Measurements from ENCODE around the gene S100A4. TPM values are rescaled to one million over a fixed set of nuclear protein-coding genes. Genes with fewer than 3 reads are reported as not detected.
"Not testable (repeated sequence)": the region's sequence is repeated elsewhere in the genome, so short reads cannot be mapped to it uniquely, and the experiment has no call there.

S100A4 gene
- total RNA-seq, 2 donors from 2014 or later = 85.4 to 124 TPM

GRCh38 chr1:153563483-153563901, 17.9 kb upstream of the S100A4 start:
- ATAC-seq (no peak), DNase-seq (ENCODE audit: low spot score) (no peak)
- Mint-ChIP-seq H3K4me1 (ENCODE audit: low read depth in 2 of 2) (peaks cover 20 to 24% of the 10 kb centered on the region in 2 donors), H3K4me3 (no peak overlapping the region), H3K27me3 (no peaks in the 10 kb centered on the region), H3K27ac (no peak overlapping the region), H3K9me3 (no peaks in the 10 kb centered on the region), H3K36me3 (no peaks in the 10 kb centered on the region)

GRCh38 chr1:153562021-153562420, 16.4 kb upstream of the S100A4 start:
- not testable (repeated sequence) for H3K36me3 Mint-ChIP-seq; H3K9me3 Mint-ChIP-seq; H3K4me3 Mint-ChIP-seq; ATAC-seq; H3K27ac Mint-ChIP-seq; DNase-seq (ENCODE audit: low spot score); H3K27me3 Mint-ChIP-seq
- peaks cover 13% of the 10 kb centered on the region in 2 donors for H3K4me1 Mint-ChIP-seq (ENCODE audit: low read depth in 2 of 2)

- Mint-ChIP-seq H3K36me3 (no peaks in the 10 kb centered on the region), H3K9me3 (no peaks in the 10 kb centered on the region), H3K4me1 (ENCODE audit: low read depth in 2 of 2) (peaks cover 8% of the 10 kb centered on the region in 2 donors), H3K27ac (no peak overlapping the region), H3K4me3 (no peak overlapping the region), H3K27me3 (no peaks in the 10 kb centered on the region)
- no peak for ATAC-seq
- DNase-seq (ENCODE audit: low spot score) = no peak
Measured at GRCh38 chr1:153561466-153561985, 15.9 kb upstream of the S100A4 start.

GRCh38 chr1:153560771-153561465, 15.3 kb upstream of the S100A4 start:
- H3K27ac Mint-ChIP-seq = no peak overlapping the region
- H3K27me3 Mint-ChIP-seq = no peaks in the 10 kb centered on the region
- ATAC-seq (no peak), DNase-seq (ENCODE audit: low spot score) (no peak)
- peaks cover 4% of the 10 kb centered on the region in 2 donors for H3K4me1 Mint-ChIP-seq (ENCODE audit: low read depth in 2 of 2)
- H3K4me3 Mint-ChIP-seq = no peak overlapping the region
- no peaks in the 10 kb centered on the region for H3K9me3 Mint-ChIP-seq
- no peaks in the 10 kb centered on the region for H3K36me3 Mint-ChIP-seq

GRCh38 chr1:153560241-153560640, 14.6 kb upstream of the S100A4 start:
- DNase-seq (ENCODE audit: low spot score) (no peak), ATAC-seq (no peak)
- no peaks in the 10 kb centered on the region for H3K4me1 Mint-ChIP-seq (ENCODE audit: low read depth in 2 of 2)
- H3K36me3 Mint-ChIP-seq = no peaks in the 10 kb centered on the region
- H3K4me3 Mint-ChIP-seq = no peak overlapping the region
- H3K27ac Mint-ChIP-seq = no peak overlapping the region
- no peaks in the 10 kb centered on the region for H3K27me3 Mint-ChIP-seq
- no peaks in the 10 kb centered on the region for H3K9me3 Mint-ChIP-seq

GRCh38 chr1:153557877-153558276, 12.3 kb upstream of the S100A4 start:
- no peak for ATAC-seq
- no peaks in the 10 kb centered on the region for H3K27me3 Mint-ChIP-seq
- H3K4me3 Mint-ChIP-seq = no peak overlapping the region
- no peak for DNase-seq (ENCODE audit: low spot score)
- H3K4me1 Mint-ChIP-seq (ENCODE audit: low read depth in 2 of 2) = peaks cover 0 to 4% of the 10 kb centered on the region in 2 donors
- no peaks in the 10 kb centered on the region for H3K9me3 Mint-ChIP-seq
- H3K36me3 Mint-ChIP-seq = no peaks in the 10 kb centered on the region
- no peak overlapping the region for H3K27ac Mint-ChIP-seq

GRCh38 chr1:153556348-153556747, 10.7 kb upstream of the S100A4 start:
- no peaks in the 10 kb centered on the region for H3K27me3 Mint-ChIP-seq
- no peak overlapping the region for H3K27ac Mint-ChIP-seq
- DNase-seq (ENCODE audit: low spot score) (no peak), ATAC-seq (no peak)
- no peaks in the 10 kb centered on the region for H3K36me3 Mint-ChIP-seq
- no peak overlapping the region for H3K4me3 Mint-ChIP-seq
- no peaks in the 10 kb centered on the region for H3K9me3 Mint-ChIP-seq
- peaks cover 0 to 4% of the 10 kb centered on the region in 2 donors for H3K4me1 Mint-ChIP-seq (ENCODE audit: low read depth in 2 of 2)

- DNase-seq (ENCODE audit: low spot score) = no peak
- Mint-ChIP-seq H3K27me3 (peaks cover 0 to 3% of the 10 kb centered on the region in 2 donors), H3K27ac (peak overlapping the region in 1 of 2 donors; percentile 60), H3K4me1 (ENCODE audit: low read depth in 2 of 2) (peaks cover 0 to 7% of the 10 kb centered on the region in 2 donors), H3K9me3 (no peaks in the 10 kb centered on the region), H3K4me3 (no peak overlapping the region), H3K36me3 (no peaks in the 10 kb centered on the region)
- no peak for ATAC-seq
Measured at GRCh38 chr1:153553830-153554541, 8.4 kb upstream of the S100A4 start.

GRCh38 chr1:153553096-153553495, 7.5 kb upstream of the S100A4 start:
- no peak for DNase-seq (ENCODE audit: low spot score)

GRCh38 chr1:153552335-153552734, 6.7 kb upstream of the S100A4 start:
- H3K27ac Mint-ChIP-seq = no peak overlapping the region
- no peaks in the 10 kb centered on the region for H3K9me3 Mint-ChIP-seq
- peaks cover 0 to 7% of the 10 kb centered on the region in 2 donors for H3K4me1 Mint-ChIP-seq (ENCODE audit: low read depth in 2 of 2)
- no peak overlapping the region for H3K4me3 Mint-ChIP-seq
- ATAC-seq = no peak
- DNase-seq (ENCODE audit: low spot score) = no peak
- H3K27me3 Mint-ChIP-seq = peaks cover 0 to 3% of the 10 kb centered on the region in 2 donors
- no peaks in the 10 kb centered on the region for H3K36me3 Mint-ChIP-seq

More at GRCh38 chr1:153553096-153553495, 7.5 kb upstream of the S100A4 start:
- no peak overlapping the region for H3K4me3 Mint-ChIP-seq
- no peaks in the 10 kb centered on the region for H3K36me3 Mint-ChIP-seq
- H3K27ac Mint-ChIP-seq = peak overlapping the region in 1 of 2 donors; percentile 60
- H3K27me3 Mint-ChIP-seq = peaks cover 0 to 3% of the 10 kb centered on the region in 2 donors
- H3K9me3 Mint-ChIP-seq = no peaks in the 10 kb centered on the region
- ATAC-seq = no peak
- peaks cover 0 to 7% of the 10 kb centered on the region in 2 donors for H3K4me1 Mint-ChIP-seq (ENCODE audit: low read depth in 2 of 2)

- Mint-ChIP-seq H3K36me3 (no peaks in the 10 kb centered on the region), H3K27me3 (peaks cover 0 to 3% of the 10 kb centered on the region in 2 donors), H3K4me3 (no peak overlapping the region), H3K9me3 (no peaks in the 10 kb centered on the region), H3K27ac (peak overlapping the region in 1 of 2 donors; percentile 35), H3K4me1 (ENCODE audit: low read depth in 2 of 2) (peaks cover 7 to 13% of the 10 kb centered on the region in 2 donors)
- ATAC-seq = no peak
- no peak for DNase-seq (ENCODE audit: low spot score)
Measured at GRCh38 chr1:153550827-153551500, 5.4 kb upstream of the S100A4 start.

- Mint-ChIP-seq H3K4me1 (ENCODE audit: low read depth in 2 of 2) (peaks cover 13 to 18% of the 10 kb centered on the region in 2 donors), H3K27ac (no peak overlapping the region), H3K4me3 (no peak overlapping the region), H3K27me3 (peaks cover 0 to 3% of the 10 kb centered on the region in 2 donors), H3K36me3 (no peaks in the 10 kb centered on the region), H3K9me3 (no peaks in the 10 kb centered on the region)
- no peak for DNase-seq (ENCODE audit: low spot score)
- ATAC-seq = no peak
Measured at GRCh38 chr1:153550398-153550758, 4.8 kb upstream of the S100A4 start.

- Mint-ChIP-seq H3K4me3 (no peak overlapping the region), H3K36me3 (no peaks in the 10 kb centered on the region), H3K9me3 (no peaks in the 10 kb centered on the region), H3K27me3 (peaks cover 0 to 3% of the 10 kb centered on the region in 2 donors), H3K27ac (no peak overlapping the region), H3K4me1 (ENCODE audit: low read depth in 2 of 2) (peaks cover 18 to 23% of the 10 kb centered on the region in 2 donors)
- DNase-seq (ENCODE audit: low spot score) (no peak), ATAC-seq (no peak)
Measured at GRCh38 chr1:153549741-153550397, 4.3 kb upstream of the S100A4 start.
